Forelimb muscle (tissue), 1 donor: ENCODE results near the gene TMEM196. TPM values are rescaled to one million over a fixed set of nuclear protein-coding genes. Genes with fewer than 3 reads are reported as not detected.

Source experiments
- DNase-seq: peaks from one replicate; pipeline ENCODE4 v3.0.0-alpha.2; 2013; ENCODE audit warnings: low read depth
- polyA plus RNA-seq: library from polyadenylated mRNA; unstranded; fragments of 120-200 nt; gene quantifications from one replicate; pipeline ENCODE4 v1.2.1, GENCODE V29; 2013; ENCODE audit not compliant: insufficient read length

The TMEM196 gene
- polyA plus RNA-seq = not detected

DNA sequence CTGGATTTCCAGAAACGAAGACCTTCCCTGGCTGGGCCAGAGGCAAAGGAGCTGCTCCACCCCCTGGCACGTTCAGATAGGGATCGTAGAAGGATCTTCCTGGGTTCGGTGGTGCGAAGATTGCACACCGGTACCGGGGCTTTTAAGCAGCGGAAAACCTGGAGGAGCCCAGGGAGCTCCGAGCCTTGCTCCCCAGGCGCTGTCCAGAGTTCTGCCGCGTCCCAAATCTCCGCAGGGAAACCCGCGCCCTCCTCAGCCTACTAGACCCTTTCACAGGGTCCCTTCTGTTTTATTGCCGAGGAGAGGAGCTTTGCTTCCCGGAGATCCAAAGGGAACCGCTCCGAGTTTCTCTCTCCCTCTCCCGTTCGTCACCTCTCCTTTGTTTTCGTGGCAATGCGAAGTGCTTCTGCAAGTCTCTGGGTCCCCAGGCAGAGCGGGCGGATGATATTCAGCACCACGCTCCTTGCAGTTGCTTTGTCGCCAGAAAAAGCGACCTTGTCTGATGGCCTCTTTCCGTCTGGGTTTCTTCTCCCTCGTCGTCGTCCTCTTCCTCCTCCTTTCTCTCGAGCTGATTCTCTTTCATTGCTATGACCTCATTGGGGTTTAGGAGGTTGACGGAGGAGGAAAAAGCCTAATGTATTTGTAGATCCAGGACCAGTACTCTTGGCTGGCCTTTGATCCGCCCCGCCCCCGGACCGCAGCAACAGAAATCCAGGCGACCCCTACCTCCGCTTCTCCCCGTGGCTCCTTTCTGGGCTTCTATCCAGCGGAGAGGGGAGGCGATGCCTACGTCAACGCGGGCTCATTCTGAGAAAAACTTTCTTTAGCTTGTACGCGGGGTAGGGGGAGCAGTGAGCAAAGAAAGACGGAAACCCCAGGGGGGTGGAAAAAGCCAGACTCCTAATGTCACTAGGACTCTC is at the start of gene TMEM196:
TSS of gene TMEM196 (minus strand) at position 777 of the 920 bp plus-strand sequence. CDS start 921 bp downstream, outside the sequence.
- DNase-seq = no peak

- DNase-seq = no peak
These were observed 42.7 kb upstream of the TMEM196 start for GRCh38 chr7:19816128-19816527.

DNA sequence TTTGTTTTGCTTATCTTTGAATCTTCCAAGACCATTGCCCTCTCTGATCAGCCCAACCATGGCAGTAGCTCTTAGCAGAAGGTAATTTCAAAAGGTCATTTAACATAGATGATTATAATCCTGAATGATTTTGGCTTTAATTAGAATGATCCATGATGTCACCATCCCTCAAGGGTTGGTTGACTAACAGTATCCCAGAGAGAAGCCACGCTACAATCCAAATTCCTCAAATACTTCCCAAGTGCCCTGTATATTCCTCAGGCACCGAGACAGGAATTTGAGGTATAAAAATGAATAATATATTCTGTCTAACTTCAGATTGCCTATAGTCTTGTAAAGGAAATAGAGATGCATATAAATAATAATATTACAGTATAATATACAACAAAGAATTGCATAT is 42.1 kb upstream of the TMEM196 start:
- DNase-seq = no peak

DNA sequence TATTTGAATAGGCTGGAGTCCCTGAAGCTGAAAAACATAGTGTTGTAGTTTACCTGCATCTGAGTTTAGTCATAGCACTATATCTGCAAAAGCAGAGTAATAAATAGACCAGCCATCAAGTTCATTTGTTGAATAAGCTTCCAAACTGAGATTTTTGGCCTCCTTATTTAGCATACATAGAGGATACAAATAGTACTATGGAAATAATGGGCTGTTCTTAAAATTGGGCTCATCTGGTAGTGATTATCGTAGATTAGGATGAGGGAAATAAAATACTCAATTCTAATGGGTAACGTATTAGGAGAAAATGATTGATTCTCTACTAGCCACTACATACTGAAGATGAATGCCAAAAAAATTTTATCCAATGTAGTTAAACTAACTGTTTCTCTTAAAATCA is 41.4 kb upstream of the TMEM196 start:
- peak; percentile 70 for DNase-seq

DNA sequence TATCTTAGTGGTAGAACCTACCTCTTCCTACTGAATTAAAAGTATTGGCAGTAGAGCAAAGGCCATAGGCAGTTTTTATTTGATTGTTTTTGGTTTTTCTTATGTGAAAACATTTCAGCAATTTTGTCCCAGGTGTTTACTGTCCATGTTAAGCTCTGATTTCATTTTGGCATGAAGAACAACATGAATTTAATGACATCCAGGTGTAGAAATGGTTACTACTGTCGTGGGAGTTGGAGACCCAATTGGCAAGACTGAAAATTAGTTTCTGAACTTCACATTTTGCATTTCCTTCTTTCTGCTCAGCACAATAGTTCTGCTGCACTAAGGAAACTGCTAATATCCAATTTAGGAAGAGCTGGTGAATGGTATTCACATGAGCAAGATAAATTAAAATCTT is 38.0 kb upstream of the TMEM196 start:
- DNase-seq = no peak

- no peak for DNase-seq
These were observed 25.6 kb upstream of the TMEM196 start for GRCh38 chr7:19798986-19799385.

DNA sequence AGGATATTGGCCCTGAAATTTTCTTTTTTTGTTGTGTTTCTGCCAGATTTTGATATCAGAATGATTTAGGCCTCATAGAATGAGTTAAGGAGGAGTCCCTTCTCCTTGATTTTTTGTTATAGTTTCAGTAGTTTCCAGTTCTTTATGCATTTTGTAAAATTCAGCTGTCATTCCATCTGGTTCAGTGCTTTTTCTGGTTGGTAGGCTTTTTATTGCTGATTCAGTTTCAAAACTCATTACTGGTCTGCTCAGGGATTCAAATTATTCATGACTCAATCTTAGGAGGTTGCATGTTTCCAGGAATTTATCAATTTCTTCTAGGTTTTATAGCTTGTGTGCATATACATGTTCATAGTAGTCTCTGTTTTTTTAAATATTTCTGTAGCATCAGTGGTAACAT is 10.1 kb upstream of the TMEM196 start:
- DNase-seq = no peak

DNA sequence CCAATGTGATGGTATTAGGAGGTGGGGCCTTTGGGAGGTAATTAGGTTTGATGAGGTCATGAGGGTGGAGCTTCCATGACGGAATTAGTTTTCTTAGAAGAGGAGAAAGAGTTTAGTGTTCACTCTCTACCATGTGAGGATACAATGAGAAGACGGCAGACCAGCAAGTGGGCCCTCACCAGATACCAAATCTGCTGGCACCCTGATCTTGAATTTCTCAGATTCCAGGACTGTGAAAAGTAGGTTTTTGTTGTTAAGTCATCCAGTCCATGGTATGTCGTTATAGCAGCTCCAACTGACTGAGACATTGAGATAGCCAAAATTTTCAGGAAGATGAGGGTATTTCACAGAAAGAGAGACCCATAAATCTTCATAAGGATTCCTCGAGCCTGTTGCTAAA is 3.6 kb upstream of the TMEM196 start:
- no peak for DNase-seq

- DNase-seq = no peak
These were observed 2.2 kb upstream of the TMEM196 start for GRCh38 chr7:19775578-19775977.

- no peak for DNase-seq
These were observed 1.1 kb downstream of the TMEM196 start for GRCh38 chr7:19772306-19772705.

DNA sequence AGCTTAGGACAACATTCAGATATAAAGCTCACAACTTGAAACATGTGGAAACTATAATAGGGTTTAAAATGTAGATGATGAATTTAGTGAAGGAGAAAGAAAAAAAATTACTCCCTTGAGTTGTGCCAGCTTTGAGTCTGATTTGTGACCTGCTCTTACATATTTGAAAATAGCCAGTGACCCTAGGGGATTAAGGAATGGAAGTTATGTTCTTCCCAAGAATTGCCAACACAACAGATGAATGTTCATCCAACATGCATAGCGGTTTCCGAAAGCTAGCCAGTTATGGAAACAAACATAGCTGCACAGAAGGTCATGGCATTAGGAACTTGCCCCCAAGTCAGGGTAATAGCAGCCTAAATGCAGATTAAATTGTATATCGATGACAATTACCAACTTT is 10.8 kb downstream of the TMEM196 start:
- DNase-seq = no peak

DNA sequence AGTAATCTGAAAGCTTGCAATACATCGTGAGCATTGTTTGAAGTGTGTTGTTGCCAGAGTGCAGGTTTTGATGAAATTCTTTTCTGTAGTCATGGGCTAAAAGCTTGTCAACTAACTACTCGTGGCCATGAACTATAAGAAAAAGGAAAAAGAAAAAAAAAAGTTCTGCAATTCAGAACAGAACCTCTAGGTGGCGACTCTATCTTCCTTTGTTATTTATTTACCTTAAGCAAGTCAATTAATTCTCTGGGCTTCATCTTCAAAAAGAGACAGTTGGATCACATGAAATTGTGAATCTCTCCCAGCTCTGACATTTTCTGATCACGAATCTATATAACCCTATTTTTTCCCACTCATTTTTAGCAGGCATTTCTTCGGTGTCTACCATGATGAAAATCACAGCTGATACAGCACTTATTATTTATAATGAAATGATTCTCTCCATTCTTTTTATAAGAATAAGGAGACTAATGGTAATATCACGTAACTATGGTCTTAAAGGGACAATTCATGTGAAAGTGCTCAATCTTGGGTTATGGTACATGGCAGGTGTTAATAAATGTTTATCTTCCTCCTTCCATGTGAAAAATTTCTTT is 18.8 kb downstream of the TMEM196 start:
- no peak for DNase-seq

- DNase-seq = no peak
These were observed 21.4 kb downstream of the TMEM196 start for GRCh38 chr7:19752020-19752419.

GRCh38 chr7:19749658-19750057 is 23.8 kb downstream of the TMEM196 start:
- DNase-seq = no peak

DNA sequence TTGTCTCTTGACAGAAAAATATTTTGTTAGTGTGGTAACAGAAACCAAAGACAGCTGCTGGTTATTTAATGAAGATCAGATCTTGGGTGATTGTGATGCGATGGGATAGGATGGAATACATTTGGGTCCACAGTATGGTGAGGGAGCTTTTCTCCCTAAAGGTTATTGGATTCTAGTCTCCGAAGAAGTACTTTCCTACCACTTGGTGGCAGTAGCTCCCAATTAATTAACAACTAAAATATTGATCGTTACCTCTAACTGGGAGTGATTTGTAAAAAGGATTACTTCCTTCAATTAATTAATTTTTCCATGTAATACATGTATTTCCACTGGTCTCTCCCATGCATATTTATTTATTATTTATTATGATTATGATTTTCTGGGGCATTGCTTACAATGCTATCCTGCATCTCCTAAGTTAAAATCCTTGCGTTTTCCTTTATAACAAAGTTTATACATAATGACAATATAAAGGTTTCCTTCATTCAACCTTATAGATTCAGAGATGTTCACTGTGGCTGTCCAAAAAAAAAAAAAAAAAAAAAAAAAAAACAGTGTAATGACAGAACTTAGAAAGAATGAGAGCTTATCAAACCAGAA is 25.6 kb downstream of the TMEM196 start:
- DNase-seq = no peak

DNA sequence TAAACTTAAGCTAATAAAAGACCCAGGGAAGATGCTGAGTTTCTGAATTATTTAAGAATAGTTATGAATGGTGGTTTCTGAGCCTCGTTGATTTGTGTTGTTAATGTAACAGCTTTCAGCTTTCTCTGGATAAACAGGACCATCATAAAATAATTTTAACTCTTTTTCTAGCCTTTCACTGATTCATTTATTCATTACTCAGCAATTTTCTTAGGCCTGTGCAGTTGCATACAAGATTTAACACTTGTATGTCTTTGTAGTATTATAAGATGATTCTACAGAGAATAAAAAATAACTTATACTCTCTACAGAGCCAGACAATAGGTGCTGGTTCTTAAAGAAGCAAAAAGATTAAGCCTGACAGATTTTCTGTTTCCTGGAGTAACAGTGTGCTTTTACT is 29.3 kb downstream of the TMEM196 start:
- no peak for DNase-seq

DNA sequence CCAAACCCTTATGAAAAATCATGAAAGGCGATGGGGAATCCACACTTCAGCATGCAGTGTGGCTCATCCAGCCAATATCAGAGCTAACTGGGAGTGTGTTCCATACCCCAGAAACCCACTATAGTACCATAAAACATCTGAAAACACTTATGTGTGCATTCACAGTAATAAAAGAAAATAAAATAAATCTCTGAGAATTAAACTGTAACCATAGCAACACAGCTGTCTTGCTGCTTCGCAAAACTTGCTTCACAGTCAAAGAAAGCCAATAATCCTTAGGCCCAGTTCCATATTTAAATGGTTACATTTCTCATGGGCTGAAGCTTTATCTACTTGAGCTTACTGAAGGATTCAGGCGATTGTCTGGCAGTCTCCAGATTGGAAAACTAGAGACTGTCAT is 44.7 kb downstream of the TMEM196 start:
- DNase-seq = peak; percentile 32

- no peak for DNase-seq
These were observed 47.6 kb downstream of the TMEM196 start for GRCh38 chr7:19725770-19726169.

GRCh38 chr7:19715499-19715898 is 57.9 kb downstream of the TMEM196 start:
- no peak for DNase-seq

- DNase-seq = peak; percentile 31
These were observed 59.7 kb downstream of the TMEM196 start for GRCh38 chr7:19713676-19714075.

DNA sequence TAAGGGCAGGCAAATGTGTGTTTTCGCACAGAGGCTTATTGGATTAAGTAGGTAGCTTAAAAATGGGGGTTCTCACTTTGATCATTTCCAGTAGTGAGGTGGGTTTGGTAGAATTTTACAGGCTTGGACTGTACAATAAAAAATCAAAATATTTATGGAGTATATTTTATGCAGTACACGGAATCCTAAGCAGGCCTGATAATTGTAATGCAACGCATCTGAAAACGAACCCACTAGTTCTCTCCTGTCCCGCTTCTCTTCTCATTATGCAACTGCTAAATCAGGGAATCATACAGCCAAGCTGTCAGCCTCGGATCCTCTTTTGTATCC is 64.2 kb downstream of the TMEM196 start:
- DNase-seq = no peak

DNA sequence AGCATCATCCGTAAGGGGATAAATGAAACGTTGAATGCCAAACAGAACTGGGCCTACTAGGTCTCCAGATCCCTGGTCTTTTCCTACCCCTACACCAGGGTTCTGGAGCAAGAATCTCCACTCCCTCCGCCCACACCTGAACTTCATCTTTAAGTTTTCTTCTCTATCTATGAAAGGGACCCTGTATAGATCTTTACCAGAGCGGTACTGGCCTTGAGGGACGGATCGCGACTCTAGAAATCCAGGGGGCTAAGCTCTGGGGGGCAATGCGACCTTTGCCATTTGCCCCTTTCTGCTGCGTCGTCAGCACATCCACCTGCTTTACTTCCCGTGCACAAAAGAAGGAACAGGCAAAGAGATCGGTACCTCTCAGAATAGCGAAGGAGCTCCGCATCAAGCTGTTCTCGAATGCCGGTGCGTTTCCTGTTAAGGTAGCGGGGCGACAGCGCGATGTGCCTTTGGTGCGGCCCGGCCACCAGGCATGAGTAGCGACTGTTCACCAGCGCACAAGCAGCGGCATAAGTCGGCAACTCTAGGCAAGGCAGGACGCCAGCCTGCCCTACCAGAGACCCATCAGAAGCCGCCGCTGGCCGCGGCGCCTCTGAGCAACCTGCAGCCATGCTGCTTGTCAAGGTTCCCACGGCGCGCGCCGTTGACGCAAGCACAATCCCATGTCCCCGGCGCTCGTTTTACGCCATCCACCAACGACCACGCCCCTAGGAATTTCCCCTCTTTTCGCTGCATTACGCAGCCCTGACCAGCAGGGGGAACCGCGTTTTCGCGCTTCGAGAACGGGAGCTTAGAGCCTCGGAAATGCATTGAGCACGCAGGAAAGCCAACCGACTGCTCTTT is 64.8 kb downstream of the TMEM196 start, which contains the start of gene POLR1F:
TSS of gene POLR1F (minus strand) at position 641 of the 852 bp plus-strand sequence. CDS start at position 620, 21 bp downstream.
- peak; percentile 94 for DNase-seq
